HPDE6-E6E7 (cell line): ENCODE measurements around the gene SLC39A9.
"Not testable (repeated sequence)": the region's sequence is repeated elsewhere in the genome, so short reads cannot be mapped to it uniquely, and the experiment has no call there.

Source experiments
- DNase-seq: peaks from one replicate; pipeline ENCODE4 v3.0.0; 2011; ENCODE audit warnings: missing footprints; ENCODE audit errors: extremely low spot score

The SLC39A9 gene

DNA sequence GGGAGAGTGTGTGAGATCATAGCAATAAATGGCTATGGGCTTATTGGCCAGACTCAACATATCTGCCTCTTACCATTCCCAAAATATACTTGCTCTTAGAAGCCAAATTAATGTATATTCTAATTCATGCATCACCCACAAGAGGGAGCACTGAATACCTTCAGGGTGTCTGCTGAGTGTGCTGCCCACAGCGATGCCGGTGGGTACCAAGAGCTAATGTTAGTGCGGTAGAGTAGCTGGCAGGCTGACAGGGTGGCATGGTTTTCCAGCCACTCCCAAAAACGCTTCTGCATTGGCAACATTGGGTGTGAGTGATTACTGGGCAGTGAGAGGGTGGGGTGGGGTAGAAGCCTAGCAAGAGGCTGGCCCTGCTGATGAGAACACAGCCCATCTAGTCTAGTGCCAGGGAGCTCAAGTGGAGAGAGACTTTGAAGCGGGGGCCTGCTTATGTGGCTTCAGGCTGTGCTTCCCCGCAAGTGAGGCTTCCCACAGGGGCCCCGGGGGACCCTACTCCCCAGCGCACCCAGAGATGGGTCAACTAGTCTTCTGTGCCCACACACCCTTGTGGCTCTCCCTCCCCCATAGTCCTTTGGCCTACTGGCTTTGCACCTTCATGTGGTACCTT is 76.8 kb downstream of the SLC39A9 start:
- peak; percentile 33 for DNase-seq

DNA sequence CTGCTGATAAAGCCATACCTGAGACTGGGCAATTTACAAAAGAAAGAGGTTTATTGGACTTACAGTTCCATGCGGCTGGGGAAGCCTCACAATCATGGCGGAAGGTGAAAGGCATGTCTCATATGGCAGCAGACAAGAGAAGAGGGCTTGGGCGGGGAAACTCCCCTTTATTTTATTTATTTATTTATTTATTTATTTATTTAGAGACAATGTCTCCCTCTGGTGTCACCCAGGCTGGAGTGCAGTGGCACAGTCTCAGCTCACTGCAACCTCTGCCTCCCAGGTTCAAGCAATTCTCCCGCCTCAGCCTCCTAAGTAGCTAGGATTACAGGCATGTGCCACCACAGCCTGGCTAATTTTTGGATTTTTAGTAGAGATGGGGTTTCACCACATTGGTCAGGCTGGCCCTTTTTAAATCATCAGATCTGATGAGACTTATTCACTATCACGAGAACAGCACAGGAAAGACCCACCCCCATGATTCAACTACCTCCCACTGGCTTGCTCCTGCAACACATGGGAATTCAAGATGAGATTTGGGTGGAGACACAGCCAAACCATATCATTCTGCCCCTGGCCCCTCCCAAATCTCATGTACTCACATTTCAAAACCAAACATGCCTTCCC is 78.4 kb downstream of the SLC39A9 start:
- not testable (repeated sequence) for DNase-seq

DNA sequence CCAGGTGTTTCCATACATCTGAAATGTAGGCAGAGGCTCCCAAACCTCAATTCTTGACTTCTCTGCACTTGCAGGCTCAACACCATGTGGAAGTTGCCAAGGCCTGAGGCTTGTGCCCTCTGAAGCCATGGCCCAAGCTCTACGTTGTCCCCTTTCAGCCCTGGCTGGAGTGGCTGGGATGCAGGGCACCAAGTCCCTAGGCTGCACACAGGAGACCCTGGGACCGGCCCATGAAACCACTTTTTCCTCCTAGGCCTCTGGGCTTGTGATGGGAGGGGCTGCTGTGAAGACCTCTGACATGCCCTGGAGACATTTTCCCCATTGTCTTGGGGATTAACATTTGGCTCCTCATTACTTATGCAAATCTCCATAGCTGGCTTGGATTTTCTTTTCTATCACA is 79.6 kb downstream of the SLC39A9 start:
- not testable (repeated sequence) for DNase-seq

- DNase-seq = no peak
Measured at GRCh38 chr14:69479696-69480095, 81.2 kb downstream of the SLC39A9 start.

DNA sequence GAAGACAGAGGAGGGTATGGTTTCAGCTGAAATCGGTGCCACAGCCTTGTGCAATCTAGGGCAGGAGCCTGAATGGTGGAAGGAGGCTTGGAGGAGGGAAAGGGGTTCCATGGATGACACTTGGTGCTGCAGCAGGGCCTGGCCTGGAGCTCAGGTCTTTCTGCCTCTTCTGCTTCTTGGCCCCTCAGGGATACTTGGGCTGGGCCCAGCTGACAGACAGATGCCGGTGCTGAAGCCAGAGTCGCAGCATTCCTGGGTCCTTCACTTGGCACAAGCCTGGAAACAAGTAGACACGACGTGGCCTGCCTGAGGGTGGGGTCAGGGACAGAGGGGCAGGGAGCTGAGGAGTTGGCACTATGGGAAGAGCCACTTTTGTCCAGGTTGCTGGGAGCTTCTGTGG is 81.6 kb downstream of the SLC39A9 start:
- no peak for DNase-seq

DNA sequence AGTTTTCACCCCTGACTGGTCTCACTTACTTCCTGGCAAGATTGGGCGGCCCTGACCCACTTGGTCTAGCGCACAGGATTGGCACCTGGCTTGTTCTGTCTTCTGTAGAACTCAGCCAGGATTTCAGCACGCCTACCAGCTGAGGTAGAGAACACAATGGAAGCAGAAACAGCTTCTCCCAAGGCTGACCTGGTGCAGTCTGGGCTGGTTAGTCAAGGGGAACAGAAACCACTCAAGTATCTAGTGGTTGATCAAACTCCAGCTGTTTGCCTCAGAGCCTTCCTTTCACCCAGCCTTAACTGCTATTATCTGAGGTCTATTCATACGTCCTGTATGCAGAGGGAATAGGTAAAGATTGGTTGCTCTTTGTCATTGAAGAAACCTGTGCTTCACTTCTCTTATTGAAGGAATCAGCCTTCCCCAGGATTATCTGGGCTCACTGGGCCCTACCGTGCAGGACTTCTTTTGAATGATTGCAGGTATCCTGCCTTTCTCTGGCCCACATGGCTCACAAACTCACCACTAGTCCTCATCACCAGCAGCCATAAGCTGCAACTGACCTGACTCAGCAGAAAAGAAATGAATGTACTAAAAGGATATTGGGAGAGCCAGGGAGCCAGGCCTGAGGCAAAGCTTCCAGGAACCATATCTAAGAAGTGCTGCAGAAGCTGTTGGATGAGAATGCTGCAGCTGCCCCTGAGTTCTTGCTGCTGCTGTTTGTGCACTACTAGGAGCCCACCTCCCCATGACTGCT is 83.5 kb downstream of the SLC39A9 start:
- no peak for DNase-seq

GRCh38 chr14:69483765-69484443 is 85.4 kb downstream of the SLC39A9 start:
- no peak for DNase-seq

DNA sequence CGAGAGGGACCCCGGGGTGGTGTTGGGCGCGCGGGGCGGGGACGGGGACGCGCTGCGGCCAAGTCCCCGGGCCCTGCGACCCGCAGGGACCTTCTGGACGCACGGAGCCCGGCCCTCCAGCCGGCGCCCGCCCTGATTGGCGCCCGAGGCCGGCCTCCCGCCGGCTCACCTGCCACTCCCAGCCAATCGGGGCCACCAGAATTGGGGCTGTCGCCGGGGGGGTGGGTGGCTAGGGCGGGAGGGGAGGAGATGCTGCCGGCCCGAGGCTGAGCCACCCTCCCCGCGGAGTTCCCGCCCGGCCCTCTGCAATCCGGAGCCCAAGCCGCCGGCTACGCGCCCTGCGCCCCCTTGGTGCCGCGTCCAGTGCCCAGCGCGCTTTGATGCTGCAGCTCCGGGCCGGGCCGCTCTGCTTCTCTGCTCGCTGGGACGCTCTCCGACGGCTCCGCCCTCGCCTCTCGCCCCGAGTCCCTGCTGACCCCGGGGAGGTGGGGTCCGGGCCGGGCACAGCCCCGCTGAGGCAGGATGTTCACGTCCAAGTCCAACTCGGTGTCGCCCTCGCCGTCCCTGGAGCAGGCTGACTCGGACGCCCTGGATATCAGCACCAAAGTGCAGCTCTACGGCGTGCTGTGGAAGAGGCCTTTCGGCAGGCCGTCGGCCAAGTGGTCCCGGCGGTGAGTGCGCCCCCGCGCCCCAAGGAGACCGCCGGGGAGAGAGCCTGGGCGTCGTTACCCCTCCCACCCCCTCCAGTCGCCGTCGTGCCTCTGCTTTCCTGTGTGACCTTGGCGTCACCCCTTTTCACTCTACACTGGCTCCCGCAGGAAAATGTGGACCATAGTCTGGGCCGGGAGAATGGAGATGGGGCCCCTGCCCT is 86.2 kb downstream of the SLC39A9 start, which contains the start of gene PLEKHD1:
TSS of gene PLEKHD1 (plus strand) at position 285 of the 871 bp plus-strand sequence. CDS start at position 523, 238 bp downstream.
- no peak for DNase-seq

GRCh38 chr14:69485315-69485660 is 86.8 kb downstream of the SLC39A9 start:
- no peak for DNase-seq

DNA sequence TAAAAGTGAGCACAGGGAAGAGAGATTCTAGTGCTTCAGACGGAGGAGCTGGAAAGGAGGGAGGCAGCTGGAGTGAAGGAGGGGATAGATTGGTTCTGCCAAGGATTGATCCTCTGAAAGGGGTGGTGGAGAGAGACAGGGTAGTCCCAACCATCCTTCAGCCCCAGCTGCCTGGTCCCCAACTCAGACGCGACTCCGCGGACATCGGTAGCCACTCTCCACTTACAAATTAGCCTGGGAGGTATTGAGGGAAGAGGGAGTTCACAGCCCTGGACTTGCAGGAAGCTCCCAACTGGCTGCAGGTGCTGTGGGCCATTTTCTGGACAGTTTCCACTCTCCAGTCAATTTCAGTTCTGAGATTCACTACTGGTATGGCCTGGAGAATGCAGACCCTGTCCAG is 87.2 kb downstream of the SLC39A9 start:
- no peak for DNase-seq

DNA sequence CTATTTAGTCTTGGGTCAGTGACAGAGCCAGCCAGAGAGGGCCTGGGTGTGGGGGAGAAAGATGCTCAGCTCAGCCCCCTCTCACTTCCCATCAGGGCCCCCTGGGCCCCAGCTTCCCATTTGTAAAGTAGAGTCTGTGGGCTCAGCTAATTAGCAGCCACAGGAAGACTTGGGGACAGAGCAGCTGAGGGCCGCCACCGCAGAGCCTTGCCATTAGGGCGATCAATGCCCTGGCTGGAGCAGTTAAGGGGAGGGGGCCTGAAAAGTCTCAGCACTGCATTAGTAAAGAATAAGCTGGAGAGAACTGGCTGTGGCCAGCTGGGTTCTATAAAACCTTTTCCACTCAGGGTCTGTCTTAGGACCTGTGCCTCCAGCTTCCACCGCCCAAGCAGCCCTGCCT is 88.7 kb downstream of the SLC39A9 start:
- DNase-seq = no peak

GRCh38 chr14:69487771-69488170 is 89.3 kb downstream of the SLC39A9 start:
- DNase-seq = no peak

DNA sequence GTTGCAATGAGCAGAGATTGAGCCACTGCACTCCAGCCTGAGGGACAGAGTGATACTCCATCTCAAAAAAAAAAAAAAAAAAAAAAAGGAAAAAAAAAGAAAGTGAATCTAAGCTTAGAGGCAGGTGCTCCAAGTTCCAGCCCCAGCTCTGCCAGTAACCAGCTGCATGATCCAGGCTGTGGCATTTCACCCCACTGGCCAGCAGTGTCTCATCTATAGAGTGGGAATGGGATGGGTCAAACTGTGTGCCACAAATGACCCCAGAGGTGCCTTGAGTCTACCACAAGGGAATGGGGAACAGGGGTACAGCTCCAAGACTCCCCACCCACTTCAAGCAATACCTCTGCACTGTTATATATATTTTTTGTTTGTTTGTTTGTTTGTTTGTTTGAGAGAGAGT is 91.0 kb downstream of the SLC39A9 start:
- DNase-seq = no peak

DNA sequence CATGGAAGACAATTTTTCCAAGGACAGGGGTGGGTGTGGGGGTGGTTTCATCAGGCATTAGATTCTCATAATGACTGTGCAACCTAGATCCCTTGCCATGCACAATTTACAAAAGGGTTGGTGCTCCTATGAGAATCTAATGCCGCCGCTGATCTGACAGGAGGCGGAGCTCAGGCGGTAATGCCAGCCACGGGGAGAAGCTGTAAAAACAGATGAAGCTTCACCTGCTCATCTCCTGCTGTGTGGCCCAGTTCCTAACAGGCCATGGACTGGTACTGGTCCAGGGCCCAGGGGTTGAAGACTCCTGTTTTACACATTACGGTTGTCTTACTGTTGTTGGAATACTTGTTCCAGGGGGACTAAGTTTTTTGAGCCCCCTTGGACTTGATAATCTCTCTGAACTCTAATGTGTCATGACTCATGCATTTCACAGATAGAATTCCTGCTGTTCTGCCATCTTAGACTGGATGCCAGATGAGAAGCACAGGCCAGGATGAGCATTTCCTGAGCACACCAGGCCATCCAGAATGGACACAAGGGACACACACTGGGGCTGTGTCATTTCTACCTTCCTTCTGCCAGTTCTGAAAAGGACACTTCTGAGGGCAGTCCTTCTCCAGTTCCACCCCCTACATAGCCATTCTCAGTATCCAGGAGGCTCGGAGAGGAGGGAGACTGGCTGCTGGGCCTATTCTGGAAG is 91.9 kb downstream of the SLC39A9 start:
- DNase-seq = no peak

GRCh38 chr14:69491193-69491592 is 92.7 kb downstream of the SLC39A9 start:
- DNase-seq = no peak

- no peak for DNase-seq
Measured at GRCh38 chr14:69493038-69493437, 94.5 kb downstream of the SLC39A9 start.

GRCh38 chr14:69493791-69494190 is 95.3 kb downstream of the SLC39A9 start:
- no peak for DNase-seq

GRCh38 chr14:69495341-69495921 is 96.9 kb downstream of the SLC39A9 start:
- no peak for DNase-seq

DNA sequence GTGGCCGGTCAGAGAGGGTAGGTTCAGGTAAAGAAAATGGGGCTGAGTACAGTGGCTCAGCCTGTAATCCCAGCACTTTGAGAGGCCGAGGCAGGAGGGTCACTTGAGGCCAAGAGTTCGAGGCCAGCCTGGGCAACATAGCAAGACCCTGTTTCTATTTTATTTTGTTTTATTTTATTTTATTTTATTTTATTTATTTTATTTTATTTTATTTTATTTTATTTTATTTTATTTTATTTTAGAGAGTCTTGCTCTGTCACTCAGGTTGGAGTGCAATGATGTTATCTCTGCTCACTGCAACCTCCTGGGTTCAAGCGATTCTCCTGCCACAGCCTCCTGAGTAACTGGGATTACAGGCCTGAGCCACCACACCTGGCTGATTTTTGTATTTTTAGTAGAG is 99.4 kb downstream of the SLC39A9 start:
- DNase-seq = not testable (repeated sequence)

DNA sequence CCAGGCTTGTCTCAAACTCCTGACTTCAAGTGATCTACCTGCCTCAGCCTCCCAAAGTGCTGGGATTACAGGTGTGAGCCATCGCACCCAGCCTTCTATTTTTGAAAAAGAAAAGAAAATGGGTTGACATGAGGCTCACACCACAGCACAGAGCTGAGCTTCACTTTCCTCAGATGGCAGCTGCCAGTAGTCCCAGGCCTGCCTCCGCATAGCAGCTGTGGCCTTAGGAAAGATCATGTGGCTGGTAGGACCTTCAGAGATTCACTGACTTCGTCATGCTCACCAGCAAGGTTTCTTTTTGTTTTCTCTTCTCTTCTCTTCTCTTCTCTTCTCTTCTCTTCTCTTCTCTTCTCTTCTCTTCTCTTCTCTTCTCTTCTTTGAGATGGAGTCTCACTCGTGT is 99.8 kb downstream of the SLC39A9 start:
- DNase-seq = not testable (repeated sequence)
